Mesendoderm (in vitro differentiated cells): ENCODE results near the gene C18orf32.
"Not testable (repeated sequence)": the region's sequence is repeated elsewhere in the genome, so short reads cannot be mapped to it uniquely, and the experiment has no call there.

Experiments used
- DNase-seq: peaks from one replicate; pipeline ENCODE4 v3.0.0; 2013
- H2AK5ac ChIP-seq: 2 replicates; pipeline ENCODE4 v1.6.1; 2013; ENCODE audit warnings: low read length, inconsistent platforms
- H2BK120ac ChIP-seq: 2 replicates; pipeline ENCODE4 v1.6.1; 2013; ENCODE audit warnings: low read depth, mild to moderate bottlenecking, low read length, moderate library complexity, mixed read lengths
- H2BK15ac ChIP-seq: replicated peaks from 2 replicates; pipeline ENCODE4 v1.6.1; 2013; ENCODE audit warnings: low read depth, mild to moderate bottlenecking, moderate library complexity
- H2BK5ac ChIP-seq: 2 replicates; pipeline ENCODE4 v1.6.1; 2013; ENCODE audit warnings: low read length, inconsistent platforms
- H3K18ac ChIP-seq: 2 replicates; pipeline ENCODE4 v1.6.1; 2013; ENCODE audit warnings: mild to moderate bottlenecking, low read length, mixed read lengths
- H3K23ac ChIP-seq: one replicate; pipeline ENCODE4 v1.6.1; 2013; ENCODE audit warnings: low read length
- H3K27ac ChIP-seq: 2 replicates; pipeline ENCODE4 v1.5.1; 2013; ENCODE audit warnings: low read depth, mild to moderate bottlenecking, inconsistent platforms, low read length, moderate library complexity
- H3K27me3 ChIP-seq: 2 replicates; pipeline ENCODE4 v1.6.1; 2013; ENCODE audit warnings: low read length, control low read depth, mild to moderate bottlenecking, inconsistent platforms; ENCODE audit not compliant: insufficient read depth, poor library complexity
- H3K36me3 ChIP-seq: 2 replicates; pipeline ENCODE4 v1.6.1; 2013; ENCODE audit warnings: low read length, inconsistent platforms; ENCODE audit not compliant: control insufficient read depth, insufficient read depth
- H3K4ac ChIP-seq: one replicate; pipeline ENCODE4 v1.6.1; 2013; ENCODE audit warnings: low read depth, mild to moderate bottlenecking, low read length, moderate library complexity
- H3K4me1 ChIP-seq: 2 replicates; pipeline ENCODE4 v1.6.1; 2013; ENCODE audit warnings: low read depth, low read length, inconsistent platforms; ENCODE audit not compliant: control insufficient read depth
- H3K4me2 ChIP-seq: 2 replicates; pipeline ENCODE4 v1.6.1; 2013; ENCODE audit warnings: low read length
- H3K4me3 ChIP-seq: 2 replicates; pipeline ENCODE4 v1.5.1; 2013; ENCODE audit warnings: mild to moderate bottlenecking, low read length
- H3K56ac ChIP-seq: one replicate; pipeline ENCODE4 v1.6.1; 2013; ENCODE audit warnings: low read length
- H3K79me1 ChIP-seq: 2 replicates; pipeline ENCODE4 v1.6.1; 2013; ENCODE audit warnings: low read length, inconsistent platforms
- H3K79me2 ChIP-seq: 2 replicates; pipeline ENCODE4 v1.6.1; 2013; ENCODE audit warnings: mild to moderate bottlenecking, low read length; ENCODE audit not compliant: control insufficient read depth, insufficient read depth
- H3K9ac ChIP-seq: 2 replicates; pipeline ENCODE4 v1.6.1; 2013; ENCODE audit warnings: low read length, inconsistent platforms
- H4K5ac ChIP-seq: one replicate; pipeline ENCODE4 v1.6.1; 2013; ENCODE audit warnings: low read length
- H4K8ac ChIP-seq: one replicate; pipeline ENCODE4 v1.6.1; 2013; ENCODE audit warnings: low read depth, mild to moderate bottlenecking, control low read depth, low read length, moderate library complexity
- WGBS: extraction: QIAGEN DNeasy Blood & Tissue Kit; methylation state at CpG from one replicate; pipeline ENCODE4 v1.1.7; 2013; ENCODE audit warnings: low lambda C conversion rate, missing lambda C conversion rate; ENCODE audit not compliant: insufficient coverage; ENCODE audit errors: extremely low coverage; 5-methylcytosine and 5-hydroxymethylcytosine counted together

Gene C18orf32

DNA sequence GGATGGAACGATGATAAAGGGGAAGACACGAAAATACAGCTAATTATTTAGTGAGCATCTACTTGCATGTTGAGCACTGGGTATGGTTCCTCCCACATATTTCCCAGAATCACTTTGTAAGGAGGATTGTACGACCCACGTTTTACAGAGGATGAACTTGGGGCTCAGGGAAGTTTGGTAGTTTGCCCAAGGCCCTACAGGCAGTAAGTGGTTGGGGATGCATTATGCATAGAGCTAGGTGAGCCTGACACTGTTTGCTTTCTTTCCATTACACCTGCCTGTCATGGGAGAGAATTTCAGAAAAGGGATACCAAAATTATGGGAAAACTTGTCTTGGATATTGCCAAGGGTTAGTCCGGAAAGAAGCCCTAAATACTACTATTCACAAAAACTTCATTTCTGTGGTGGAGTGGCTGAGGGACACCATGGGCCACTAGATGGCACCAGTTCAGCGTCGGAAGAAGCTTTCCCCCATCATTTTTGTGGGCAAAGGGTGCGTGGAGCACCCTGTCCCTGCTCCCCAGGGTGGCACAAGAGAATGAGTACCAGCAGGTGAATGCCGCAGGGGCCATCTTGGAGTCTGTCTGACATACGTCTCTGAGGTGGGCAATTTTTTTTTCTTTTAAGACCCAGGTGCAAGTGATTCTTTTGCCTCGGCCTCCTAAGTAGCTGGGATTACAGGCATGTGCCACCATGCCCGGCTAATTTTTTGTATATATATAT lies 23.5 kb upstream of the C18orf32 start:
- peak; percentile 55 for DNase-seq
- no peak overlapping the region for H3K18ac ChIP-seq
- no peaks in the 10 kb centered on the region for H3K79me2 ChIP-seq
- H3K27me3 ChIP-seq = no peaks in the 10 kb centered on the region
- H4K8ac ChIP-seq = no peak overlapping the region
- no peak overlapping the region for H2BK15ac ChIP-seq
- WGBS = no CpG with 5 or more reads among the region's 12 CpGs
- no peak overlapping the region for H3K27ac ChIP-seq
- H3K4me1 ChIP-seq = no peaks in the 10 kb centered on the region
- no peaks in the 10 kb centered on the region for H3K79me1 ChIP-seq
- H3K9ac ChIP-seq = peak overlapping the region; percentile 1
- no peaks in the 10 kb centered on the region for H3K36me3 ChIP-seq
- H2BK5ac ChIP-seq = no peak overlapping the region
- H3K23ac ChIP-seq = no peak overlapping the region
- no peak overlapping the region for H2BK120ac ChIP-seq
- H3K4me3 ChIP-seq = no peak overlapping the region
- H2AK5ac ChIP-seq = no peak overlapping the region
- no peak overlapping the region for H3K4ac ChIP-seq
- H3K56ac ChIP-seq = peak overlapping the region; percentile 69
- no peak overlapping the region for H3K4me2 ChIP-seq
- H4K5ac ChIP-seq = no peak overlapping the region

DNA sequence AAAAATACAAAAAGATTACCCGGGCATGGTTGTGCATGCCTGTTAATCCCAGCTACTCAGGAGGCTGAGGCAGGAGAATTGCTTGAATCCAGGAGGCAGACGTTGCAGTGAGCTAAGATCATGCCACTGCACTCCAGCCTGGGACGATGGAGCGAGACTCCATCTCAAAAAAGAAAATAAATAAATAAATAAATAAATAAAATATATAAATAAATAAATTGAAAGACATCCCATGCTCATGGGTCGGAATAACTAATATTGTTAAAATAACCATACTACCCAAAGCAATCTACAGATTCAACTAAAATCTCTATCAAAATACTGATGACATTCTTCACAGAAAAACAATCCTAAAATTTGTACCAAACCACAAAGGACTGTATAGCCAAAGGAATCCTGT lies 19.4 kb upstream of the C18orf32 start:
- H2BK120ac ChIP-seq, H3K4me2 ChIP-seq, H3K18ac ChIP-seq, H3K56ac ChIP-seq, DNase-seq, H3K4ac ChIP-seq, H4K5ac ChIP-seq, H3K36me3 ChIP-seq, H4K8ac ChIP-seq, H2BK15ac ChIP-seq, H3K79me1 ChIP-seq, H3K27ac ChIP-seq, H3K4me3 ChIP-seq, H2BK5ac ChIP-seq, H3K9ac ChIP-seq, H3K27me3 ChIP-seq, H2AK5ac ChIP-seq, H3K79me2 ChIP-seq, H3K4me1 ChIP-seq, H3K23ac ChIP-seq: not testable (repeated sequence)
- no CpG with 5 or more reads among the region's 5 CpGs for WGBS

DNA sequence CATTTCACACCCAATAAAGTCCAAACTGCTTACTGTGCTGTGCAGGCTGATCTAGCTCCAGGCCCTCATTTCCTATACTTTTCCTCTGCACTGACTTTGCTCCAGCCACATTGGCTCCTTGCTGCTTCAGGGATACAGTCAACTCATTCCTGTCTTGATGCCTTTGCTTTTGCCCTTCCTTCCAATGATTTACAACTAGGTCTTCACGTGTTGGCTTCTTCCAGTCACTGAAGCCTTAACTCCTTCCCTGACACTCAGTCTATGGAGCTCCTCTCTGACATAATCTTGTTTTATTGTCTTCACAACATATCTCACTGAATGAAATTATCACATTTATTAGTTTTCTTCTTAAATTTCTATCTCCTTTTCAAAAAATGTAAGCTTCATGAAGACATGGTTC lies 16.9 kb upstream of the C18orf32 start:
- H3K18ac ChIP-seq = no peak overlapping the region
- H4K5ac ChIP-seq = no peak overlapping the region
- no peak for DNase-seq
- no peak overlapping the region for H3K9ac ChIP-seq
- no peaks in the 10 kb centered on the region for H3K79me1 ChIP-seq
- H3K36me3 ChIP-seq = no peaks in the 10 kb centered on the region
- H3K27ac ChIP-seq = no peak overlapping the region
- H2BK5ac ChIP-seq = no peak overlapping the region
- no peak overlapping the region for H3K4me2 ChIP-seq
- no peak overlapping the region for H2BK15ac ChIP-seq
- H3K79me2 ChIP-seq = no peaks in the 10 kb centered on the region
- no peak overlapping the region for H4K8ac ChIP-seq
- no peaks in the 10 kb centered on the region for H3K27me3 ChIP-seq
- H2BK120ac ChIP-seq = no peak overlapping the region
- peak overlapping the region; percentile 12 for H3K56ac ChIP-seq
- no peaks in the 10 kb centered on the region for H3K4me1 ChIP-seq
- H2AK5ac ChIP-seq = no peak overlapping the region
- H3K4ac ChIP-seq = no peak overlapping the region
- H3K4me3 ChIP-seq = no peak overlapping the region
- WGBS = no CpG with 5 or more reads among the region's 1 CpG
- H3K23ac ChIP-seq = no peak overlapping the region

DNA sequence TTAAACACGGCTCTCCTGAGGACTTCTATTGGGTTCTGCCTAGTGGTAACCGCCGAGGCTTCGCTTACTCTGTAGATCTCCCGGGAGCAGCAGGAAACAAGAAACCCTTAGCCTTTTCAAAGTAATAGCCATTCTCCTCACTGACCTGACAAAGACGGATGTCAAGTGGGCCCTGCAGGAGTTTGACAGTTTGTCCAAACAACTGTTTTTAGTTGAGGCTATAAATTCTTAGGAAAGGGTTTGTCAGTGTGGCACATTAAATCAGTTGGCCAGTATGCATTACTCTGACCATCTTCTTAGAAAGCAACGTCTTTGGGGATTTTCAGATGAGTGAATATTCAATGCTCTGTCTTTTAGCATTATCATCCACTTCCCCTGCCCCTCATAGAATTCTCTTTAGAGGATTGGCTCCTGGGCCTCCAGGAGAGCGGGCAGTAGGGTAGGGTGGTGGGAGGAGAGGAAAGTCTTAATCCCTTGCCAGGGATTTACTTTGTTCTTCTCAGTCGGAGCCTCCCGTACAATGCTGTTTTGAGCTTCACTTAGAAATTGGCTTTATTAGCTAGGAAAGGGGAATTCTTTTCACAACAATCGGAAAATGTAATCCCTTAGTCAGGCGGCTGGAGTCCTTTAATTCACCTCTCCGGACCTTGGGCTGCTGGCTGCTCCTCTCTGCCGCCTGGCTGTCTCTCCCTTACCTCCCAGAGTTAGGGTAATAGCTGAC lies 13.3 kb upstream of the C18orf32 start:
- Histone ChIP-seq H3K18ac (no peak overlapping the region), H3K36me3 (no peaks in the 10 kb centered on the region), H4K5ac (no peak overlapping the region), H3K4me3 (no peak overlapping the region), H3K56ac (peak overlapping the region; percentile 6), H3K4me2 (no peak overlapping the region), H2BK120ac (no peak overlapping the region), H2BK15ac (no peak overlapping the region), H3K27me3 (no peaks in the 10 kb centered on the region), H4K8ac (no peak overlapping the region), H3K4me1 (no peaks in the 10 kb centered on the region), H3K79me1 (no peaks in the 10 kb centered on the region), H3K79me2 (no peaks in the 10 kb centered on the region), H2AK5ac (no peak overlapping the region), H3K23ac (no peak overlapping the region), H3K9ac (no peak overlapping the region), H2BK5ac (no peak overlapping the region), H3K27ac (peak overlapping the region; percentile 82), H3K4ac (no peak overlapping the region)
- DNase-seq = peak; percentile 78
- no CpG with 5 or more reads among the region's 14 CpGs for WGBS

DNA sequence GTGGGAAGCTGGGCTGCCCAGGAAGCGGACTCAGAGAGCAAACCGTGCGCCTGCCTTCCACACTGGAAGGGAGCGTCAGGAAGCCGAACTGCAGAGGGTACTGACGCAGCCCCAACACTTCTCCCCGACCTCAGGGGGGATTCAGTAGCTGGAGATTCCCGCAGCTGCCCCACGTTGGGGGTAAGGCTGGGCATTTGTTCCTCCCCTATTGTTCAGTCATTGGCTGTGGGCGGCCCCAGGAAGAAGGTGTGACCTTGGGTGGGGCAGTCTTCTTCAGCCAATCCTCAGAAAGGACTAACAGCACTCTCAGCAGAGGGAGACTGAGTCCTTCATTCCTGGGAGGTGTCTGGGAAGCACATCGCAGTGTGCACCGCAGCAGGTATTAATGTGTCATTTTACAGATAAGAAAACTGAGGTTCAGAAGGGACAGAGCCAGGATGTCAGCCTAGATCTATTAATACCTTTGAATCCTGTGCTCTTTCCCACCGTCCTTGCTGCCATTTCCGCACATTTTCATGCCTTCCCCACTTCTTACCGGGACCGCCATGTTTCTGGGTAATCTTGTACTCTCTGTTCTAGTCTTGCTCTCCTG lies 12.1 kb upstream of the C18orf32 start:
- no peak overlapping the region for H2BK120ac ChIP-seq
- DNase-seq = no peak
- WGBS = no CpG with 5 or more reads among the region's 16 CpGs

More for the DNA sequence above, 12.1 kb upstream of the C18orf32 start:
- Histone ChIP-seq H3K18ac (no peak overlapping the region), H3K4me3 (no peak overlapping the region), H3K27me3 (no peaks in the 10 kb centered on the region), H2AK5ac (no peak overlapping the region), H3K9ac (no peak overlapping the region), H3K4me1 (no peaks in the 10 kb centered on the region), H3K56ac (peak overlapping the region; percentile 74), H3K79me1 (no peaks in the 10 kb centered on the region), H3K4me2 (no peak overlapping the region), H4K8ac (no peak overlapping the region), H2BK15ac (no peak overlapping the region), H2BK5ac (no peak overlapping the region), H3K27ac (no peak overlapping the region), H4K5ac (no peak overlapping the region), H3K4ac (no peak overlapping the region), H3K79me2 (no peaks in the 10 kb centered on the region), H3K23ac (no peak overlapping the region), H3K36me3 (no peaks in the 10 kb centered on the region)
